Left ventricle myocardium inferior (tissue), 1 donor: ENCODE data around the gene DNAAF2. TPM values are rescaled to one million over a fixed set of nuclear protein-coding genes. Genes with fewer than 3 reads are reported as not detected.

Source experiments
- DNase-seq: peaks from one replicate; pipeline ENCODE4 v3.0.0-alpha.2; 2020
- H3K27ac ChIP-seq: fragments of 200-600 bp; replicated peaks from 2 replicates; pipeline ENCODE4 v1.8.0; 2021
- H3K27me3 ChIP-seq: fragments of 200-600 bp; 2 replicates; pipeline ENCODE4 v1.8.0; 2021; ENCODE audit warnings: low read depth
- H3K36me3 ChIP-seq: fragments of 200-600 bp; 2 replicates; pipeline ENCODE4 v1.8.0; 2021
- H3K4me1 ChIP-seq: fragments of 200-600 bp; 2 replicates; pipeline ENCODE4 v1.8.0; 2021
- H3K4me3 ChIP-seq: fragments of 200-600 bp; 2 replicates; pipeline ENCODE4 v1.8.0; 2021; ENCODE audit warnings: mild to moderate bottlenecking, moderate library complexity
- H3K9me3 ChIP-seq: fragments of 200-600 bp; replicated peaks from 2 replicates; pipeline ENCODE4 v1.8.0; 2021
- CTCF ChIP-seq: fragments of 200-600 bp; IDR thresholded peaks from 2 replicates; pipeline ENCODE4 v1.8.0; 2021; ENCODE audit warnings: antibody characterized with exemption, mild to moderate bottlenecking, borderline replicate concordance
- intact Hi-C: fragments of 100-400 bp; cut with micrococcal nuclease; formaldehyde crosslinking; loops from one replicate; pipeline ENCODE4 v1.11.0; 2022
- total RNA-seq: library from RNA; stranded (reverse); fragmentation: NEBNext Ultra II Directional; extraction: Animal tissue kit (Norgen Biotek cat#: 25700); gene quantifications from one replicate; pipeline ENCODE4 v1.2.1, GENCODE V29; 2021
- donor health status: DM: no; HTN: yes; CAD: no; lungs with severe emphysema.

The DNAAF2 gene
- total RNA-seq, 1 donor from 2014 or later, result 6.2 TPM

DNA sequence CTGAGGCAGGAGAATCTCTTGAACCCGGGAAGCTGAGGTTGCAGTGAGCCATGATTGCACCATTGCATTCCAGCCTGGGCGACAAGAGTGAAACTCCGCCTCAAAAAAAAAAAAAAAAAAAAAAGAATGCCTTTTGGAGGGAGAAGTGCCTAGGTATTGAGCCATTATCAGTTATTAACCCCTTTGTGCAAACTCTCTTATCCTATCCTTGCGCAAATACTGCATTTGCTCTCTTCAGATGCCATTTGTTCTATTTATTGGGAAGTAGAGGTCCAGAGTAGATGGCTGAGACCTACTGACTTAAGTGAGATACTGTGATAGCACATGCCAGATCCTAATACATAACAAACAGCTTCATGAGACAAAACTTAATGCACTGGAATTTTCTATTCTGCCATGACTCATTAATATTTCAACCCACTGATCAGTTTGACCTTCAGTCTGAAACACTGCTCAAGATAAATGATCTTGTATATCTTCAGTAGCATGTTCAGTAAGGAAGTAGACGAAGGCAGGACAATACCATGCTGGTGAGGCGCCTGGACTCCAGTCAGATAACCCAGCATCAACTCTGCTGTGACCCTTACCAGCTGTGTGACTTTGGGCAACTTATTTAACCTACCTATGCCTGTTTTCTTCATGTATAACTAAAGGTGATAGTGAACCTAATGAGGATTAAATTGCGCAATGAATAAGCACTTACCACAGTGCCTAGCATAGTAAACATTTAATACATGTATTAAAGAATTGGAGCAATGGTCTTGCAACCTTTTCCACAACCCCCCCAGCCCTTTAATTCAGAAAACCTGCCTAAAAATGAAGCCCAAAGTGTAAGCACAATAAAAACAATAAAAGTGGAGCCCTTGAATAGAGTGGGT, 5.7 kb upstream of the DNAAF2 start:
- DNase-seq, result no peak
- H3K9me3 ChIP-seq, result no peaks in the 10 kb centered on the region
- H3K4me3 ChIP-seq, result no peak overlapping the region
- peaks cover 68% of the 10 kb centered on the region for H3K4me1 ChIP-seq
- peak overlapping the region; percentile 74 for H3K27ac ChIP-seq
- intact Hi-C loops, result no loop called here
- no peak for TF ChIP-seq CTCF
- peaks cover 10% of the 10 kb centered on the region for H3K36me3 ChIP-seq
- no peaks in the 10 kb centered on the region for H3K27me3 ChIP-seq

GRCh38 chr14:49637534-49638078, 2.6 kb upstream of the DNAAF2 start:
- no peaks in the 10 kb centered on the region for H3K27me3 ChIP-seq
- H3K4me3 ChIP-seq, result no peak overlapping the region
- peak overlapping the region; percentile 74 for H3K27ac ChIP-seq
- peaks cover 92% of the 10 kb centered on the region for H3K4me1 ChIP-seq
- intact Hi-C loops, result loop anchor here (10.0 kb wide), 1 partner anchor 127 kb away; the partner anchor contains the start of gene KLHDC2
- DNase-seq, result no peak
- TF ChIP-seq CTCF, result no peak
- H3K9me3 ChIP-seq, result no peaks in the 10 kb centered on the region
- H3K36me3 ChIP-seq, result peaks cover 10% of the 10 kb centered on the region

GRCh38 chr14:49636866-49637265, 1.8 kb upstream of the DNAAF2 start:
- DNase-seq, result no peak
- peaks cover 92% of the 10 kb centered on the region for H3K4me1 ChIP-seq
- no peak for TF ChIP-seq CTCF
- no peaks in the 10 kb centered on the region for H3K9me3 ChIP-seq
- no peaks in the 10 kb centered on the region for H3K27me3 ChIP-seq
- peak overlapping the region; percentile 95 for H3K27ac ChIP-seq
- peak overlapping the region; percentile 82 for H3K4me3 ChIP-seq
- intact Hi-C loops, result loop anchor here (10.0 kb wide), 1 partner anchor 128 kb away; the partner anchor contains the start of gene KLHDC2
- peaks cover 10% of the 10 kb centered on the region for H3K36me3 ChIP-seq

GRCh38 chr14:49633640-49634546, 1.2 kb downstream of the DNAAF2 start:
- intact Hi-C loops, result loop anchor here (10.0 kb wide), 1 partner anchor 131 kb away; the partner anchor contains the start of gene KLHDC2
- Histone ChIP-seq H3K4me1 (peaks cover 81% of the 10 kb centered on the region), H3K4me3 (peak overlapping the region; percentile 82), H3K27me3 (no peaks in the 10 kb centered on the region), H3K27ac (peak overlapping the region; percentile 95), H3K9me3 (no peaks in the 10 kb centered on the region), H3K36me3 (peaks cover 3% of the 10 kb centered on the region)
- DNase-seq, result peak; percentile 93
- TF ChIP-seq CTCF, result peak; percentile 86
